Duodenal mucosa (tissue), 2 donors: ENCODE measurements around the gene CPNE2.

ENCODE experiments used
- H3K27ac ChIP-seq: one replicate; pipeline ENCODE4 v1.7.0; 2013; ENCODE audit warnings: low read depth, low read length
- H3K27me3 ChIP-seq, 2 donors: one replicate each; pipeline ENCODE4 v1.7.0; 2013; ENCODE audit warnings: low read length in 2 of 2, control low read depth in 1 of 2; ENCODE audit not compliant: insufficient read depth in 2 of 2, control insufficient read depth in 1 of 2
- H3K36me3 ChIP-seq, 2 donors: one replicate each; pipeline ENCODE4 v1.7.0; 2013; ENCODE audit warnings: low read length in 2 of 2, control low read depth in 1 of 2; ENCODE audit not compliant: insufficient read depth in 2 of 2, control insufficient read depth in 1 of 2
- H3K4me1 ChIP-seq, 2 donors: one replicate each; pipeline ENCODE4 v1.7.0; 2013; ENCODE audit warnings: low read length in 2 of 2, control low read depth in 1 of 2; ENCODE audit not compliant: insufficient read depth in 2 of 2, control insufficient read depth in 1 of 2
- H3K4me3 ChIP-seq, 2 donors: one replicate each; pipeline ENCODE4 v1.7.0; 2013; ENCODE audit warnings: low read length in 2 of 2, low read depth in 1 of 2
- H3K9ac ChIP-seq, 2 donors: one replicate each; pipeline ENCODE4 v1.7.0; 2013; ENCODE audit warnings: low read length in 2 of 2, low read depth in 1 of 2
- H3K9me3 ChIP-seq, 2 donors: one replicate each; pipeline ENCODE4 v1.7.0; 2013; ENCODE audit warnings: low read length in 2 of 2, control low read depth in 1 of 2; ENCODE audit not compliant: control insufficient read depth in 1 of 2

Gene CPNE2

GRCh38 chr16:57190136-57190535, 97.8 kb downstream of the CPNE2 start:
- Histone ChIP-seq H3K9me3 (no peaks in the 10 kb centered on the region), H3K9ac (no peak overlapping the region), H3K4me3 (no peak overlapping the region), H3K27me3 (no peaks in the 10 kb centered on the region), H3K4me1 (peaks cover 14 to 31% of the 10 kb centered on the region in 2 donors), H3K36me3 (peaks cover 0 to 8% of the 10 kb centered on the region in 2 donors), H3K27ac (no peak overlapping the region)

GRCh38 chr16:57191056-57191571, 98.7 kb downstream of the CPNE2 start:
- Histone ChIP-seq H3K4me3 (no peak overlapping the region), H3K9ac (no peak overlapping the region), H3K36me3 (peaks cover 0 to 8% of the 10 kb centered on the region in 2 donors), H3K27ac (no peak overlapping the region), H3K9me3 (no peaks in the 10 kb centered on the region), H3K27me3 (no peaks in the 10 kb centered on the region), H3K4me1 (peaks cover 14 to 30% of the 10 kb centered on the region in 2 donors)

- H3K4me1 ChIP-seq, result peaks cover 21 to 27% of the 10 kb centered on the region in 2 donors
- no peak overlapping the region for H3K4me3 ChIP-seq
- H3K36me3 ChIP-seq, result peaks cover 0 to 8% of the 10 kb centered on the region in 2 donors
- no peak overlapping the region for H3K27ac ChIP-seq
- H3K9me3 ChIP-seq, result no peaks in the 10 kb centered on the region
- H3K27me3 ChIP-seq, result no peaks in the 10 kb centered on the region
- no peak overlapping the region for H3K9ac ChIP-seq
These were observed 99.8 kb downstream of the CPNE2 start for GRCh38 chr16:57192146-57192545.

- peaks cover 0 to 8% of the 10 kb centered on the region in 2 donors for H3K36me3 ChIP-seq
- no peak overlapping the region for H3K27ac ChIP-seq
- no peak overlapping the region for H3K9ac ChIP-seq
- H3K9me3 ChIP-seq, result no peaks in the 10 kb centered on the region
- no peaks in the 10 kb centered on the region for H3K27me3 ChIP-seq
- H3K4me3 ChIP-seq, result no peak overlapping the region
- H3K4me1 ChIP-seq, result peaks cover 18 to 20% of the 10 kb centered on the region in 2 donors
These were observed 100.5 kb downstream of the CPNE2 start for GRCh38 chr16:57192720-57193486.

- Histone ChIP-seq H3K27ac (no peak overlapping the region), H3K9me3 (no peaks in the 10 kb centered on the region), H3K4me1 (peaks cover 12 to 16% of the 10 kb centered on the region in 2 donors), H3K4me3 (no peak overlapping the region), H3K27me3 (no peaks in the 10 kb centered on the region), H3K36me3 (peaks cover 0 to 11% of the 10 kb centered on the region in 2 donors), H3K9ac (no peak overlapping the region)
These were observed 102.1 kb downstream of the CPNE2 start for GRCh38 chr16:57194512-57194911.

GRCh38 chr16:57196286-57196685, 103.9 kb downstream of the CPNE2 start:
- Histone ChIP-seq H3K4me3 (no peak overlapping the region), H3K9me3 (no peaks in the 10 kb centered on the region), H3K27ac (no peak overlapping the region), H3K36me3 (peaks cover 0 to 4% of the 10 kb centered on the region in 2 donors), H3K27me3 (no peaks in the 10 kb centered on the region), H3K9ac (no peak overlapping the region), H3K4me1 (peaks cover 7 to 8% of the 10 kb centered on the region in 2 donors)

- Histone ChIP-seq H3K4me3 (no peak overlapping the region), H3K9ac (no peak overlapping the region), H3K9me3 (no peaks in the 10 kb centered on the region), H3K4me1 (peaks cover 5 to 8% of the 10 kb centered on the region in 2 donors), H3K27me3 (no peaks in the 10 kb centered on the region), H3K27ac (no peak overlapping the region), H3K36me3 (peaks cover 0 to 4% of the 10 kb centered on the region in 2 donors)
These were observed 104.4 kb downstream of the CPNE2 start for GRCh38 chr16:57196753-57197152.
